GM18858 (cell line): Measurements from ENCODE around the gene TJP3.
"Not testable (repeated sequence)": the region's sequence is repeated elsewhere in the genome, so short reads cannot be mapped to it uniquely, and the experiment has no call there.

Experiments used
- ATAC-seq: cut with Tn5 transposase; IDR thresholded peaks from one replicate; pipeline ENCODE4 v1.9.1; 2021; ENCODE audit not compliant: unreplicated experiment

The TJP3 gene

DNA sequence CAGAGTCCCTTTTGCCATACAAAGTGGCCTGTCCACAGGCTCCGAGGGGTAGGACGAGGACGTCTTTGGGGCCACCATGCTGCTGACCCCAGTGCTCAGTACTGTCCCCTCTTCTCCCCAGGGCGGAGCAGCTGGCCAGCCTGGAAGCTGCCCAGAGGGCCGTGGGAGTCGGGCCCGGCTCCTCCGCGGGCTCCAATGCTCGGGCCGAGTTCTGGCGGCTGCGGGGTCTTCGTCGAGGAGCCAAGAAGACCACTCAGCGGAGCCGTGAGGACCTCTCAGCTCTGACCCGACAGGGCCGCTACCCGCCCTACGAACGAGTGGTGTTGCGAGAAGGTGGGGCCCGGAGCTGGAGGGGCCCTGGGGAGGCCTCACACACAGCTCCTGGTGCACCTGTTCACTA lies 32.2 kb downstream of the TJP3 start:
- ATAC-seq = no peak

GRCh38 chr19:3743486-3743885 lies 35.3 kb downstream of the TJP3 start:
- ATAC-seq = no peak

DNA sequence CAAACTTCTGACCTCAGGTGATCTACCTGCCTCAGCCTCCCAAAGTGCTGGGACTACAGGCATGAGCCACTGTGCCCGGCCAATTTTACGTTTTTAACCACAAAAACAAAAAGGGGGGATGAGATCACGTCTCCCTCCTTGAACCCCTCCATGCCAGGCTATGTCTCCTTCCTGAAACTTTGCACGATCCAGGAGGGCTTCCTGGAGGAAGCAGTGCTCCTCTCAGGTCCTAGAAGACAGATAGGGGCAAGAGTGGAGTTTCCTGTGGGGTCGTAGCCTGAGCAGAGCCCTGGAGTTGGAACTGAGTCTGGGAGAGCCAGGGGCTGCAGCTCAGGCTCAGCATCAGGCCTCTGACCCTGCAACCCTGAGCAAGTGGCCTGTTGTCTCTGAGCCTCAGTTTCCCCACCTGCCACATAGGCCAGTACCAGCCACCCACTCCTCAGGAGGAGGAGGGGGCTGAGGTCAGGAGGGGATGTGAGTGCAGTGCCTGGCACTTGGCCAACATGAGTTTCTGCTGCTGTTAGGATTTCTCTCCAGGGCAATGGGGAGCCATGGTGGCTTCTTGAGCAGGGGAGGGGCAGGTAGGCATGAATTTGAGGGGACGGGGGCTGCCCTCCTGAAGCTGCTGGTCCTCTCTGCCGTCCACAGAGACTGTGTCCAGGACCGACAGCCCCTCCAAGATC lies 37.3 kb downstream of the TJP3 start:
- no peak for ATAC-seq

DNA sequence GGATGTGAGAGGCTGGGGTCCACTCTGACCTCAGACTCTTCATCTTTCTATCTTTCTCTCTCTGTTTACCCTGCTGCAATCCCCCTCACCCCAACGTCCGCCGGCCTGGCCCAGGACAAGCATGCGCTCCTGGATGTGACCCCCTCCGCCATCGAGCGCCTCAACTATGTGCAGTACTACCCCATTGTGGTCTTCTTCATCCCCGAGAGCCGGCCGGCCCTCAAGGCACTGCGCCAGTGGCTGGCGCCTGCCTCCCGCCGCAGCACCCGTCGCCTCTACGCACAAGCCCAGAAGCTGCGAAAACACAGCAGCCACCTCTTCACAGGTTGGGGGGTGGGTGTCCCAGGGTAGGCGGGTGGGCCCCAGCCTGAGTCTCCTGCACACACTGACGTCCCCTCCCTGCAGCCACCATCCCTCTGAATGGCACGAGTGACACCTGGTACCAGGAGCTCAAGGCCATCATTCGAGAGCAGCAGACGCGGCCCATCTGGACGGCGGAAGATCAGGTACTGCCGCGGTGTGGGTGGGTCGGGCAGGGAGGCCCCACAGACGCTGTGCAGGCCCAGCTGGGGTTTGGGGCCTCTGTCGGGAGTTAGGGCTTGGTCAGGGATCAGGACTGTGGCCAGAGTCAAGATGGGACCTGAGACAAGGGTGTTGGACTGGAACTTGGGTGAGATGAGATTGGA lies 38.3 kb downstream of the TJP3 start:
- no peak for ATAC-seq

GRCh38 chr19:3748965-3749364 lies 40.8 kb downstream of the TJP3 start:
- no peak for ATAC-seq

GRCh38 chr19:3750211-3750610 lies 42.0 kb downstream of the TJP3 start:
- ATAC-seq = no peak

- ATAC-seq = no peak
Measured at GRCh38 chr19:3751236-3751635, 43.1 kb downstream of the TJP3 start.

- ATAC-seq = no peak
Measured at GRCh38 chr19:3752492-3752891, 44.3 kb downstream of the TJP3 start.

DNA sequence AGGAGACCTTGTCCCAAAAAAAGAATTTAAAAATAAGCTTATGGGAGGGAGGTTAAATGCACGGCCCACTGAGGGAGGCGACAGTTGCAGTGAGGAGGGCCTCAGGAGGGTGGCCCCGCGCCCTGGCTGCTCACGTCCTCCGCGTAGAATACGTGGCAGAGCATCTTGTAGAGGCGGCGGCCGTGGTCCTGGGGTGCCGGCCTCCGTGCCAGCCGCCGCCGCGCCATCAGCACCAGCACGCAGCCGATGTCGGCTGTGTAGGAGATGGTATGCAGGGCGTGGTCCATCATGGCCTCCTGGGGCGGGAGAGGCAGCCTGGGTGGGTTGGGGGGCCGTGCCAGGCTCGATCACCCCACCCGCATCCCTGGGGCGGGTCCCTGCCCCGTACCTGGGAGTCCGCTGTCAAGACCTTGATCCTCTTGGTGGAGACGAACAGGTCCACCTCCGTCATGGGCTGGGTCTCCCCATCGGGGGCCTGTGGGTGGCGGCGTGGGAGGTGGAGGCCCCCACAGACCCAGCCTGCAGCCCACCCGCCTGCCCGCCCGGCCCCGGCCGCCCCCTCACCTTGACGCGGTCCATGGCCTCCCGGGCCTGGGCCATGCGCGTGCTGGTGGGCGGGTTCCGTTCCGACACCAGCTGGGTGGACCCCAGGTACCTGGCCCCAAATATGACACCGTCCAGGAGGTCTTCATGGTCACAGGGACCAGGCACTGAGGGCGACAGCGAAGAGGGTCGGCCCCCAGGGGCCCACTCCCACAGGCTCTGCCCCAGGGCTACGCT lies 45.6 kb downstream of the TJP3 start:
- no peak for ATAC-seq

DNA sequence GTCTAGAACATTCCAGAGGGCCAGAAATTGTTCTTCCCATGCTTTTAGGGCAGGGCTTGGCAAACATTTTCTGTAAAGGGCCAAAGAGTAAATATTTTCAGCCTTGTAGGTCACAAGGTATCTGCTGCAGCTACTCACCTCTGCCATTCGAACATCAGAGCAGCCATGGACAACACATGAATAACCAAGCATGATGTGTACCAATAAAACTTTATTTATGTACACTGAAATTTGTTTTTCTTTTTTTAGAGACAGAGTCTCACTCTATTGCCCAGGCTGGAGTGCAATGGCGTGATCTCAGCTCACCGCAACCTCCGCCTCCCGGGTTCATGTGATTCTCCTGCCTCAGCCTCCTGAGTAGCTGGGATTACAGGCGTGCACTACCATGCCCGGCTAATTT lies 49.5 kb downstream of the TJP3 start:
- ATAC-seq = not testable (repeated sequence)

GRCh38 chr19:3758297-3758696 lies 50.1 kb downstream of the TJP3 start:
- ATAC-seq = not testable (repeated sequence)

GRCh38 chr19:3759482-3760254 lies 51.5 kb downstream of the TJP3 start:
- ATAC-seq = no peak

DNA sequence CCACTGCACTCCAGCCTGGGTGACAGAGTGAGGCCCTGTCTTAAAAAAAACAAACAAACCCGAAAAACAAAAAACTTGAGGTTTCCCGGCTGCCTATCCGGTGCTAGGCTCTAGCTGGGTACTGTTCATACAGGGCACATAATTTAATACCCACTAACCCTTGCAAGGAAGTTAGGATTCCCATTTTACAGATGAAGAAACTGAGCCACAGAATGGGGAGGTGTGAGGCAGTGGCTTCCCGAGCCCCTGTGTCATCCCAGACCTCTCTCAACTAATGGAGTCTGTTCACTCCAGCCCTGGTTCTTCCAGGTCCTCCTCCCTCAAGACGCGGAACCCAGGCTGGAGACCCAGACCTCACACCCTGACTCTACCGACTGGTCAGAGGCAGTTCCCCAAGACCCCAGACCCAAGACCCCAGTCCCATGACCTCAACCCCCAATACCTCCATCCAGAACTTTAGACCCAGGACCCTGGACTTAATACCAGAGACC lies 52.7 kb downstream of the TJP3 start:
- ATAC-seq = no peak

DNA sequence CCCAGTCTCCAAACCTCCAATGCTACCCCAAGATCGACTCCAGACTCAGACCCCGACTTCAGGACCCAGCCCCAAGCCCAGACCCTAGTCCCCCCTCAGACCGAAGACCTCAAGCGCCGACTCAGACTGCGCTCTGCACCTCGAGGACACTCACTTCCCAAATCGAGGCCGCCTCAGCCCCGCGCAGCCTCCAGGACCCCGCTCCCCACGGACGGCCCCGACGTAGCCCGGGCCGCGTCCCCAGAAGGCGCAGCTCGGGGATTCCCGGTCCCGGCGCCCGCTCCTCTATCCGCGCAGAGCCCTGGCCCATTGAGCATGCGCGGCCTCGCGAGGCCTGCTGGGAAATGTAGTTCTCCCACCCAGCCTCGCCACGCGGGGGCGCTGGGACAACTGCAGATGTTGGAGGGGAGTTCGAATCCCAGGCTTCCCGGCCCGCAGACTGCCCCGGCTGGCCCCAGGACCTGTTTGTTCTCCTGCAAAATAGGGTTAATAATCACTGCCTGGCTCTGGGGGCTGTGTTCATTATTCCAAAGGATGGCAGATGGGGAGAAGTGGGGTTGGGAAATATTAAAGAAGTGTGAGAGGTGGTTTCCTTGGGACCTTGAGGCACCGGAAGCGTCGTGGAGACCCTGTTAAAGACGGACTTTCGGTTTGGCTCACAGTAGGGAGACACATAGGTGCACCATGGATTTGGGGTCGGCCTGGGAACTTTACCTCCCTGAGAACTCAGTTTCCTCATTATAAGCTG lies 53.4 kb downstream of the TJP3 start, which contains the start of gene APBA3:
Gene APBA3, minus strand, starts transcription at position 311 of the 748 bp plus-strand sequence. CDS start 1,428 bp downstream, outside the sequence.
- no peak for ATAC-seq

GRCh38 chr19:3762130-3762473 lies 53.9 kb downstream of the TJP3 start:
- ATAC-seq = no peak

DNA sequence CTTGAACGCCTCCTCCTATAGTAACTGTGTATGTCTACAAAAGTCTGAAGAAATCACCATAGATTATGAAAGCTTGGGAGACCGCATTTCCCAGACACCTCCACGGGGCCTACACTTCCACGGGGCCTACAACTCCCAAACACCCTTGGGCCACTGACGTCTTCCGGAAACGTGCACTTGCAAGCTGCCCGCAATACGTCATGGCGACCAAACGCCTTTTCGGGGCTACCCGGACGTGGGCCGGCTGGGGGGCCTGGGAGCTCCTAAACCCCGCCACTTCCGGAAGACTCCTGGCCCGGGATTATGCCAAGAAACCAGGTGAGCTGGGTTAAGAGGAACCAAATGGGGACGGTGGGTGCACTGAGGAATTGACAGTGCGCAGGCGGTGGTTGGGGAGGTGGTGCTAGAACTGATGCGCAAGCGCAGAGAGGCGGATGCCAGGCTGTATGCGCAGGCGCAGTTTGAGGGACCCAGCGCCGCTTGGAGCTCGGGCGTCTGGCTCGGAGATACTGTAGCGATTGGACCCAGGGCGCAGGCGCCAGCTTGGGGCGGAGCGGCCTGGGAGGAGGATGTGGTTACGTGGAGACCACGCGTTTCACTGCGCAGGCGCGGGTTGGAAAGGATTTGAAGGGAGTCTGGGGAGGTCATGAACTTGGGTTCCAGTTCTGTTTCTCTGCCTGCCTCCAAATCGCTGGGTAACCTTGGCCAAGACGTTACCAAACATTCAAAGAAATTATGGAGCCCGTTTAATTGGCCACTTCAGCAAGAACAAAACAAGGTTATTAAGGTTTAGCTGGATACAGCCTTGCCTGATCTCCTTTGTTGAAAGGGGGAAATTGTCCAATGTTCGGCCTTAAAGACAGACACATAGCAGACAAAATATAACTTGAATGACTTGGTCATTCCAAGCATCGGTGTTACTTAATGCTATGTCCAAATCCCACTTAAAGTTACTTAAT lies 54.6 kb downstream of the TJP3 start, which contains the start of gene MRPL54:
Gene MRPL54, plus strand, starts transcription at position 182 of the 959 bp plus-strand sequence. Its CDS starts 19 bp downstream, at position 201.
- peak; percentile 63 for ATAC-seq

DNA sequence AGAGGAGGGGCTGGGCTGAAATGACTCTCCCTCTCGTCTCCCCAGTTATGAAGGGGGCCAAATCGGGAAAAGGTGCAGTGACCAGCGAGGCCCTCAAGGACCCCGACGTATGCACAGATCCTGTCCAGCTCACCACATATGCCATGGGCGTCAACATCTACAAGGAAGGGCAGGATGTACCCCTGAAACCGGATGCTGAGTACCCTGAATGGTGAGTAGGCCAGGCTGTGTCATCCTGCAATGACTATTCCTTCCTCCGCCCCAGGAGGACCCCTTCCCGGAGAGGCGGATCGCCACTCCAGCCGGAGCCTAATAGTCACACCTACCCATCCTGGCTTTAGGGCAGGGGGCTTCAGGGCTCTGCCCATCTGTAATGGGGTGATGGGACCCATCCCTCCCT lies 56.9 kb downstream of the TJP3 start:
- no peak for ATAC-seq

GRCh38 chr19:3765757-3766156 lies 57.6 kb downstream of the TJP3 start:
- not testable (repeated sequence) for ATAC-seq

- no peak for ATAC-seq
Measured at GRCh38 chr19:3766520-3766919, 58.3 kb downstream of the TJP3 start.
